Neural cell (in vitro differentiated cells): Measurements from ENCODE around the gene ENPP5. TPM values are rescaled to one million over a fixed set of nuclear protein-coding genes. Genes with fewer than 3 reads are reported as not detected.

Experiments
- H2AFZ ChIP-seq: fragments of 200-600, 300-800 bp; sonication (generic), shearing (Covaris generic); 2 replicates; pipeline ENCODE4 v1.6.0; 2014; ENCODE audit warnings: low read depth, mild to moderate bottlenecking, antibody characterized with exemption, low read length, moderate library complexity
- H3F3A ChIP-seq: fragments of 200-600 bp; shearing (Covaris generic); 2 replicates; pipeline ENCODE4 v1.6.1; 2016; ENCODE audit warnings: mild to moderate bottlenecking, moderate library complexity, mixed read lengths, antibody characterized with exemption, low read length; ENCODE audit not compliant: insufficient read depth, poor library complexity, severe bottlenecking
- H3K27ac ChIP-seq: fragments of 200-600, 300-800 bp; sonication (generic), shearing (Covaris generic); 2 replicates; pipeline ENCODE4 v1.5.1; 2014; ENCODE audit warnings: mild to moderate bottlenecking, low read length, moderate library complexity
- H3K27me3 ChIP-seq: fragments of 300-800, 200-600 bp; sonication (generic), shearing (Covaris generic); 2 replicates; pipeline ENCODE4 v1.6.0; 2014; ENCODE audit warnings: mild to moderate bottlenecking, low read depth, low read length, moderate library complexity; ENCODE audit not compliant: insufficient read depth
- H3K36me3 ChIP-seq: fragments of 300-800, 200-600 bp; sonication (generic), shearing (Covaris generic); 2 replicates; pipeline ENCODE4 v1.5.1; 2014; ENCODE audit warnings: mild to moderate bottlenecking, antibody characterized with exemption, low read length, moderate library complexity; ENCODE audit not compliant: insufficient read depth
- H3K4me2 ChIP-seq: fragments of 300-800, 200-600 bp; sonication (generic), shearing (Covaris generic); 2 replicates; pipeline ENCODE4 v1.6.0; 2014; ENCODE audit warnings: mild to moderate bottlenecking, low read length
- H3K4me3 ChIP-seq: fragments of 300-800, 200-600 bp; sonication (generic), shearing (Covaris generic); 2 replicates; pipeline ENCODE4 v1.5.1; 2014; ENCODE audit warnings: mild to moderate bottlenecking, low read length, moderate library complexity
- H3K79me2 ChIP-seq: fragments of 200-600 bp; shearing (Covaris generic); replicated peaks from 2 replicates; pipeline ENCODE4 v1.6.0; 2014; ENCODE audit warnings: mild to moderate bottlenecking, low read length, moderate library complexity; ENCODE audit not compliant: insufficient read depth
- H3K9ac ChIP-seq: fragments of 300-800, 200-600 bp; sonication (generic), shearing (Covaris generic); 2 replicates; pipeline ENCODE4 v1.6.1; 2016; ENCODE audit warnings: mild to moderate bottlenecking, low read length, mixed read lengths
- H3K9me2 ChIP-seq: fragments of 200-600 bp; shearing (Covaris generic); 2 replicates; pipeline ENCODE4 v1.6.1; 2016; ENCODE audit warnings: mild to moderate bottlenecking, low read length, mixed read lengths; ENCODE audit not compliant: insufficient read depth
- H3K9me3 ChIP-seq: fragments of 200-600, 300-800 bp; sonication (generic), shearing (Covaris generic); 2 replicates; pipeline ENCODE4 v1.6.1; 2016; ENCODE audit warnings: mild to moderate bottlenecking, mixed run types, low read length, moderate library complexity, mixed read lengths
- H4K20me1 ChIP-seq: fragments of 200-600 bp; shearing (Covaris generic); 2 replicates; pipeline ENCODE4 v1.6.1; 2016; ENCODE audit warnings: mild to moderate bottlenecking, mixed run types; ENCODE audit not compliant: insufficient read depth
- EP300 ChIP-seq: fragments of 450-650 bp; conservative IDR thresholded peaks from 2 replicates; pipeline ENCODE4 v1.6.1; 2014; ENCODE audit warnings: antibody characterized with exemption, mild to moderate bottlenecking, moderate library complexity; ENCODE audit not compliant: poor library complexity, severe bottlenecking
- EZH2 ChIP-seq: fragments of 200-600, 300-800 bp; shearing (Covaris generic), sonication (generic); IDR thresholded peaks from 2 replicates; pipeline ENCODE4 v1.6.1; 2014; ENCODE audit warnings: antibody characterized with exemption, low read length, borderline replicate concordance, mild to moderate bottlenecking; ENCODE audit not compliant: insufficient read depth, poor library complexity, severe bottlenecking
- MXI1 ChIP-seq: fragments of 450-650 bp; conservative IDR thresholded peaks from 2 replicates; pipeline ENCODE4 v1.6.1; 2014; ENCODE audit warnings: antibody characterized with exemption, mild to moderate bottlenecking; ENCODE audit not compliant: poor library complexity, severe bottlenecking
- POLR2AphosphoS5 ChIP-seq: IDR thresholded peaks from 2 replicates; pipeline ENCODE4 v1.6.1; 2012
- RAD21 ChIP-seq: fragments of 450-650 bp; conservative IDR thresholded peaks from 2 replicates; pipeline ENCODE4 v1.6.1; 2014; ENCODE audit warnings: antibody characterized with exemption, mild to moderate bottlenecking, moderate library complexity
- SMC3 ChIP-seq: fragments of 450-650 bp; conservative IDR thresholded peaks from 2 replicates; pipeline ENCODE4 v1.6.1; 2014; ENCODE audit warnings: antibody characterized with exemption, mild to moderate bottlenecking, moderate library complexity; ENCODE audit not compliant: poor library complexity
- TAF1 ChIP-seq: IDR thresholded peaks from 2 replicates; pipeline ENCODE4 v1.6.1; 2012; ENCODE audit warnings: low read depth
- polyA plus RNA-seq: library from polyadenylated mRNA; depleted of rRNA; stranded (reverse); fragments of >200 nt; gene quantifications from 2 replicates; pipeline ENCODE4 v1.2.3, GENCODE V29; 2014
- TF ChIP-seq, protein P1 (sequence below): fragments of 450-650 bp; IDR thresholded peaks from 2 replicates; pipeline ENCODE4 v1.5.1; 2014; ENCODE audit warnings: antibody characterized with exemption, mild to moderate bottlenecking, moderate library complexity; ENCODE audit not compliant: poor library complexity, severe bottlenecking
- TF ChIP-seq, protein P2 (sequence below): IDR thresholded peaks from 2 replicates; pipeline ENCODE4 v1.6.1; 2012; ENCODE audit warnings: borderline replicate concordance

The ENPP5 gene
- polyA plus RNA-seq, 1 donor from 2014 or later = 1.1 TPM

DNA sequence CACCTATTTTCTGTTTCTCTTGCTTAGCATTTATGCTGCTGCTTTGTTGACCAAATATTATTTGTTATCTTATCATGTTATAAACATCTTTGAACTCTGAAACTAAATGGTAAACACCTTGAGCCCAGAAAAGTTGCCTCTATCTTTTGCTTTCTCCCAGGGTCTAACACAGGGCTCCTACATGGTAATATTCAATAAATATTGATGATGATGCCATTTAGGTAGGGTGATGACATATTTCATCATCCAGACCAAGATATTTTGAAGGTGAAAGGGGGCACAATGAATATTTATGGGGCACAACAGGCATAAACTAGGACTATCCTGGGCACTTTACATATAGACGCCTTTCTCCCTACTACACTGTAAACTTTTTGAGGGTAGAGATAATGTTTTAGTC, 52.6 kb downstream of the ENPP5 start:
- no peaks in the 10 kb centered on the region for H4K20me1 ChIP-seq
- no peaks in the 10 kb centered on the region for H3F3A ChIP-seq
- H3K79me2 ChIP-seq = no peaks in the 10 kb centered on the region
- no peak overlapping the region for H3K9ac ChIP-seq
- H3K36me3 ChIP-seq = no peaks in the 10 kb centered on the region
- no peak overlapping the region for H3K27ac ChIP-seq
- no peak overlapping the region for H3K4me3 ChIP-seq
- no peaks in the 10 kb centered on the region for H3K9me3 ChIP-seq
- H3K27me3 ChIP-seq = no peaks in the 10 kb centered on the region
- no peak overlapping the region for H3K4me2 ChIP-seq
- H3K9me2 ChIP-seq = no peaks in the 10 kb centered on the region
- no peak overlapping the region for H2AFZ ChIP-seq
- TF ChIP-seq, protein P1, sequence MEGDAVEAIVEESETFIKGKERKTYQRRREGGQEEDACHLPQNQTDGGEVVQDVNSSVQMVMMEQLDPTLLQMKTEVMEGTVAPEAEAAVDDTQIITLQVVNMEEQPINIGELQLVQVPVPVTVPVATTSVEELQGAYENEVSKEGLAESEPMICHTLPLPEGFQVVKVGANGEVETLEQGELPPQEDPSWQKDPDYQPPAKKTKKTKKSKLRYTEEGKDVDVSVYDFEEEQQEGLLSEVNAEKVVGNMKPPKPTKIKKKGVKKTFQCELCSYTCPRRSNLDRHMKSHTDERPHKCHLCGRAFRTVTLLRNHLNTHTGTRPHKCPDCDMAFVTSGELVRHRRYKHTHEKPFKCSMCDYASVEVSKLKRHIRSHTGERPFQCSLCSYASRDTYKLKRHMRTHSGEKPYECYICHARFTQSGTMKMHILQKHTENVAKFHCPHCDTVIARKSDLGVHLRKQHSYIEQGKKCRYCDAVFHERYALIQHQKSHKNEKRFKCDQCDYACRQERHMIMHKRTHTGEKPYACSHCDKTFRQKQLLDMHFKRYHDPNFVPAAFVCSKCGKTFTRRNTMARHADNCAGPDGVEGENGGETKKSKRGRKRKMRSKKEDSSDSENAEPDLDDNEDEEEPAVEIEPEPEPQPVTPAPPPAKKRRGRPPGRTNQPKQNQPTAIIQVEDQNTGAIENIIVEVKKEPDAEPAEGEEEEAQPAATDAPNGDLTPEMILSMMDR = no peak

DNA sequence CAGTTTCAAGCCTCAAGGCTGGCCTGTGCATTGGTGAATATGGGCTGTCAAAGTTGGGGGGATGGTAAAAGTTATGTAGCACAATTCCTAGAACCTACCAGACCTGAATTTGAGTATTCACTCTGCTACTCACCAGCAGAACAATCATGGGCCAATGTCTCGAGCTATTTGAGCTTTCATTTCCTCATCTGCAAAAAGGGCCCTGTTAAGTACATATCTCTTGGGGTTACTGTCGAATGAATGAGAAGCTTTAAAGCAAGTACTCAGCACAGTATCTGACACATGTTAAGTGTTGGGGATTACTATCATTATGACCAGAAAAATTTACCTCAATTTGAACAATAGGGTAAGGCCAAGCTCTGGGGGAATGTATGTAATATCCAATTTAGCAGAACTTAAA, 54.5 kb downstream of the ENPP5 start:
- Histone ChIP-seq H4K20me1 (no peaks in the 10 kb centered on the region), H3K27ac (no peak overlapping the region), H3K4me3 (no peak overlapping the region), H3K36me3 (no peaks in the 10 kb centered on the region), H3K27me3 (no peaks in the 10 kb centered on the region), H3F3A (no peaks in the 10 kb centered on the region), H2AFZ (no peak overlapping the region), H3K9me3 (no peaks in the 10 kb centered on the region), H3K9ac (no peak overlapping the region), H3K9me2 (no peaks in the 10 kb centered on the region), H3K4me2 (no peak overlapping the region), H3K79me2 (no peaks in the 10 kb centered on the region)
- no peak for TF ChIP-seq MXI1
- no peak for TF ChIP-seq POLR2AphosphoS5
- no peak for TF ChIP-seq SMC3
- TF ChIP-seq, protein P1 = no peak
- TF ChIP-seq, protein P2, sequence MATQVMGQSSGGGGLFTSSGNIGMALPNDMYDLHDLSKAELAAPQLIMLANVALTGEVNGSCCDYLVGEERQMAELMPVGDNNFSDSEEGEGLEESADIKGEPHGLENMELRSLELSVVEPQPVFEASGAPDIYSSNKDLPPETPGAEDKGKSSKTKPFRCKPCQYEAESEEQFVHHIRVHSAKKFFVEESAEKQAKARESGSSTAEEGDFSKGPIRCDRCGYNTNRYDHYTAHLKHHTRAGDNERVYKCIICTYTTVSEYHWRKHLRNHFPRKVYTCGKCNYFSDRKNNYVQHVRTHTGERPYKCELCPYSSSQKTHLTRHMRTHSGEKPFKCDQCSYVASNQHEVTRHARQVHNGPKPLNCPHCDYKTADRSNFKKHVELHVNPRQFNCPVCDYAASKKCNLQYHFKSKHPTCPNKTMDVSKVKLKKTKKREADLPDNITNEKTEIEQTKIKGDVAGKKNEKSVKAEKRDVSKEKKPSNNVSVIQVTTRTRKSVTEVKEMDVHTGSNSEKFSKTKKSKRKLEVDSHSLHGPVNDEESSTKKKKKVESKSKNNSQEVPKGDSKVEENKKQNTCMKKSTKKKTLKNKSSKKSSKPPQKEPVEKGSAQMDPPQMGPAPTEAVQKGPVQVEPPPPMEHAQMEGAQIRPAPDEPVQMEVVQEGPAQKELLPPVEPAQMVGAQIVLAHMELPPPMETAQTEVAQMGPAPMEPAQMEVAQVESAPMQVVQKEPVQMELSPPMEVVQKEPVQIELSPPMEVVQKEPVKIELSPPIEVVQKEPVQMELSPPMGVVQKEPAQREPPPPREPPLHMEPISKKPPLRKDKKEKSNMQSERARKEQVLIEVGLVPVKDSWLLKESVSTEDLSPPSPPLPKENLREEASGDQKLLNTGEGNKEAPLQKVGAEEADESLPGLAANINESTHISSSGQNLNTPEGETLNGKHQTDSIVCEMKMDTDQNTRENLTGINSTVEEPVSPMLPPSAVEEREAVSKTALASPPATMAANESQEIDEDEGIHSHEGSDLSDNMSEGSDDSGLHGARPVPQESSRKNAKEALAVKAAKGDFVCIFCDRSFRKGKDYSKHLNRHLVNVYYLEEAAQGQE = no peak
- TF ChIP-seq EZH2 = no peak
- no peak for TF ChIP-seq EP300
- no peak for TF ChIP-seq TAF1
- no peak for TF ChIP-seq RAD21
